NCI-H524 treated with DMSO at 0.1 percent for 48 hours (cell line): ENCODE data around the gene PSME2.
A peak's percentile ranks its signal among the peaks of the same experiment; 100 is the strongest.

Experiments used
- DNase-seq: peaks from one replicate; lab custom pipeline; 2025; lab: John Stamatoyannopoulos, UW

The PSME2 gene

DNA sequence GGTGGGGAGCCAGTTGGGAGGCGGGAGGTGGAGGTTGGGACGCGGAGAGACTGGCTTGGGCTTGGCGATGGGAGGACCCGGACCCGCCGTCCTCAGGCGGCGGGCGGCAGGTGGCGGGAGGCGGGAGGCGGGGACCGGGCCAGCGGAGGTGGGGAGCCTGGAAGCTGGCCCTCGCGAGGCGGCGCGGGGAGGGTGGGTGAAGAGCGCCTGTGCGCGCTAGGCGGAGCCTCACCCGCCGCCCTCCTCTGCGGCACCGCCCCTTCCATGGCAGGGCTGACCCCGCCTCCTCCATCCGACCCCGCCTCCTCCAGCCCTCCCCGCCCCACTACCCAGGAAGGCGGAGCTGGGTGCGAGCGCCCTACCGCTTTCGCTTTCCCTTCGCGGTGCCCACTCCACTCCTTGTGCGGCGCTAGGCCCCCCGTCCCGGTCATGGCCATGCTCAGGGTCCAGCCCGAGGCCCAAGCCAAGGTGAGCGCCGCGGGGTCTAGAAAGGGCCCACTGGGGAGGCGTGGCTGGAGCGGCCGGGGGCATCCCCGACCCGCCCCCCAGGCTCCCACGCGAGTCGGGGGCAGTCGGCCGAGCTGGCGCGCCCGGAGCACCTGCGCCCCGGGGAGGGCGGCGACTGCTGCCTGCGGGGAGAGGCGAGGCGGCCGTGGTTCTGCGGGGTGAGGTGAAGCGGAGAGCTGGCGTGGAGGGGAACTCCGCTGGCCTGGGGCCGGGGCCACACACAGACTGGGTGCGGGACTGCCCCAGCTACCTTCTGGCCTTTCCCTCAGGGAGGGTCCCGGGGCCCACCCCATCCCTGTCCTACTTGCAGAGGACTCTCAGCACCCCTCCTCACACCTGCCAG, 10.4 kb downstream of the PSME2 start, which contains the start of gene PSME1:
Gene PSME1, plus strand, starts transcription at position 361 of the 850 bp plus-strand sequence. Its CDS starts 69 bp downstream, at position 430.
- peak; percentile 73 for DNase-seq

GRCh38 chr14:24135584-24135833, 10.9 kb downstream of the PSME2 start:
- no peak for DNase-seq

DNA sequence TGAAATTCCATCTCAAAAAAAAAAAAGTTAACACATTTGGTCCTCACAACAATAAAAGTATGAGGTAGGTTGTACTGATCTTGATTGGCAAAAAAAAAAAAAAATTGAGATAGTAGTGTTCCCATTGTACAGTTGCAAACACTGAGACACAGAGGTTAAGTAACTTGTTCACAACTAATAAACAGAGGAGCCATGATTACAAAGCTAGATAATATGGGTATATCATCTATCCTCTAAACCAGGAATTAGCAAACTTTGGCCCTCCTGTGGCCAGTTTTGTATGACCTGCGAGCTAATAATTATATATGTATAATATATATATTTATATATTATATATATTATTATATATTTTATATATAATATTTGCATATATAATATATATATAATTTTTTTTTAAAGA, 12.7 kb downstream of the PSME2 start:
- no peak for DNase-seq

GRCh38 chr14:24132976-24133375, 13.4 kb downstream of the PSME2 start:
- DNase-seq = no peak

- no peak for DNase-seq
Measured at GRCh38 chr14:24132061-24132685, 14.2 kb downstream of the PSME2 start.

DNA sequence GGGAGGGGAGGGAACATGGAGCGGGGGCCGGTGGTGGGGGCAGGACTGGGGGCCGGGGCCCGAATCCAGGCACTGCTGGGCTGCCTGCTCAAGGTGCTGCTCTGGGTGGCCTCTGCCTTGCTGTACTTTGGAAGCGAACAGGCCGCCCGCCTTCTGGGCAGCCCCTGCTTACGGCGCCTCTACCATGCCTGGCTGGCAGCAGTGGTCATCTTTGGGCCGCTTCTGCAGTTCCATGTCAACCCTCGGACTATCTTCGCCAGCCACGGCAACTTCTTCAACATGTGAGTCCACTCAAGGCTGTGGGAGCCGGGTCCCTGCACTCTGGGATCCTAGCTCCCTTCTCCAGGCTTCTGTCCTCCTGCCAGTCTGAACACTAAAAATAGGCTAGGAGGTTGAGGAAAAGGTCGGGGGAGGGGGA, 14.9 kb downstream of the PSME2 start:
- DNase-seq = no peak

GRCh38 chr14:24130717-24131548, 15.5 kb downstream of the PSME2 start:
- DNase-seq = no peak

DNA sequence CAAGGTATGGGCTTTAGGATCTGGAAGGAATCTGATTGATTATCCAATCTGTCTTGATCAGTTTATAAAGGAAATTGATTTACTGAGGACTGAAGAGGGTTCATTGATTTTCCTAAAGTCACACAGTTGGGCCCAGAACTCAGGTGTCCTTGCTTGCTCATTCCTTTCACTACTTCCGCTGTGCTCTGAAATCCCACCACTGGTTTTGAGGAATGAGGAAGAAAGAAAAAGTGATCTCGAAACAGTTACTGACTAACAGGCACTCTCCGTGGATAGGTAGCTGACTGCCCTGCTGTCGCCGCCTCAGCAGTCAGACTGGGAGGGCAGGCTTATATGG, 16.1 kb downstream of the PSME2 start, which contains the start of gene FITM1:
Gene FITM1, plus strand, starts transcription at position 280 of the 337 bp plus-strand sequence. CDS start 905 bp downstream, outside the sequence.
- DNase-seq = no peak

DNA sequence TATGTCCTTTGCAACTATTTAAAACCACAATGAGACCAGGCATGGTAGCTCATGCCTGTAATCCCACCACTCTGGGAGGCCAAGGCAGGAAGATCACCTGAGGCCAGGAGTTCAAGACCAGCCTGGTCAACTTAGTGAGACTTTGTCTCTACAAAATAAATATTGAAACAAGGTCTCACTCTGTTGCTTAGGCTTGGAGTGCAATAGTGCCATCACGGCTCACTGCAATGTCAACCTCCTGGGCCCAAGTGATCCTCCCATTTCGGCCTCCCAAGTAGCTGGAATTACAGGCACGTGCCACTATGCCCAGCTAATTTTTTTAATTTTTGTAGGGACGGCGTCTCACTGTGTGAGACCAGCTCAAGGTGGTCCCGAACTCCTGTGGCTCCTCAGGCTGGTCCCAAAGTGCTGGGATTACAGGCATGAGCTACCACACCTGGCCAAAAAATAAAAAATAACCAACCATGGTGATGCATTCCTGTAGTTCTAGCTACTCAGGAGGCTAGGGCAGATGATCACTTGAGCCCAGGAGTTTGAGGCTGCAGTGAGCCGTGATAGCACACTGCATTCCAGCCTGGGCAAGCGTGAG, 16.9 kb downstream of the PSME2 start:
- no peak for DNase-seq

GRCh38 chr14:24127673-24128072, 18.7 kb downstream of the PSME2 start:
- DNase-seq = no peak

GRCh38 chr14:24126939-24127338, 19.5 kb downstream of the PSME2 start:
- DNase-seq = no peak

- DNase-seq = no peak
Measured at GRCh38 chr14:24123424-24124417, 22.7 kb downstream of the PSME2 start.

GRCh38 chr14:24122898-24123297, 23.5 kb downstream of the PSME2 start:
- no peak for DNase-seq

DNA sequence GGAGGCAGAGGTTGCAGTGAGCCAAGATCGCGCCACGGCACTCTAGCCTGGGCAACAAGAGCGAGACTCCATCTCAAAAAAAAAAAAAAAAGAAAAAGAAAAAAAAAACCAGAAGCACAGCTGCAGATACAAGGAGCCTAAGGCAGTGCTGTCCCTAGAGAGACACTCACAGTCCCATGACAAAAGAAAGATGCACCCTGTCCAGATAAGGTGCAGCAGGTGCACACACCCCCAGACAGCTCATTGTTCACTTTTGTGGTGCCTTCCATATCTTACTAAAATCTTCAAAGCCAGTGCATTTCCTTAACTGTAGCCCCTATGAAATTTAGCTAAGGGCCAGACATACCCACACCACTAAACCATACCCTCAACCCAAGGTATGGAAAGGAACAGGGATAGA, 24.0 kb downstream of the PSME2 start:
- no peak for DNase-seq

DNA sequence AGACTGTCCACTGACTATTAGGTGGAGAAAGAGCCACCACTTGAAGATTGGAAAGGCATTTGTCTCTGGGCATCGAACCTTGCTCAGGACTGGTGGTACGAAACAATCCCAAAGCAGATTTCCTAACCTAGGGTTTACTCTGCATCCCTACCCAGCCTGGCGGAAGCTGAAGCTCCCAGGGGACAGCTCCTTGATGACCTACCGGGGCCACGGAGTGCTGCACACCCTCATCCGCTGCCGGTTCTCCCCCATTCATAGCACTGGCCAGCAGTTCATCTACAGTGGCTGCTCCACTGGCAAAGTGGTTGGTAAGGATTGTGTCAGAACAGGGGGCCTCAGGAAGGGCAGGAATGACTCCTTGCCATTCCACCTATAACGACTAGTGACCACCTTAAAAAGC, 25.2 kb downstream of the PSME2 start:
- no peak for DNase-seq

GRCh38 chr14:24119691-24120090, 26.7 kb downstream of the PSME2 start:
- no peak for DNase-seq

- no peak for DNase-seq
Measured at GRCh38 chr14:24117179-24117578, 29.2 kb downstream of the PSME2 start.

DNA sequence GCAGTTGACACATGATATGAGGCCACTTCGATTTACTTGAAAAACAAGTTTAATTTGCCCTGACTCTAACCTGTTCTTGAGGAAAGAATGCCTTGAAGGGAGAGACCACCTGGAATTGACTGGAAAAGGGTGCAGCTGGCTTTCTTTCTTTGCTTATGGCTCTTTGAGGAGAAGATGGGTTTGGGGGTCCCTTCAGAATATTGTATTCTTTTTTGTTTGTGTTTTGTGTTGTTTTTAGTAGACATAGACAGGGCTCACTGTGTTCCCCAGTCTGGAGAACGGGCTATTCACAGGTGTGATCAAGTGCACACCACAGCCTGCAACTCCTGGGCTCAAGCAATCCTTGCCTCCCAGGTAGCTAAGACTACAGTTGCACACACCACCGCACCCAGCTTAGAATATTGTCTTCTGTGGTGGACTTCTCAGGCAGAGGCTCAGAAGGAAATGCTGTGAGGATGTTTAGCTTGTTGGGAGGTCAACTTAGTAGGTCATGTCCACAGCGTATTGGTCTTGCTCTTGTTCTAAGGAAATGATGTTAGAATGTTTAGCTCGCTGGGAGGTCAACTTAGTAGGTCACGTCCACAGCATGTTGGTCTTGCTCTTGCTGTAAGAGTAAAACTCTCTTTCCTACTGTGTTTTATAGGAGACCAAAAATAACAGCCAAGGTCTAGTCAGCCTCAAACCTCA, 30.1 kb downstream of the PSME2 start:
- no peak for DNase-seq

DNA sequence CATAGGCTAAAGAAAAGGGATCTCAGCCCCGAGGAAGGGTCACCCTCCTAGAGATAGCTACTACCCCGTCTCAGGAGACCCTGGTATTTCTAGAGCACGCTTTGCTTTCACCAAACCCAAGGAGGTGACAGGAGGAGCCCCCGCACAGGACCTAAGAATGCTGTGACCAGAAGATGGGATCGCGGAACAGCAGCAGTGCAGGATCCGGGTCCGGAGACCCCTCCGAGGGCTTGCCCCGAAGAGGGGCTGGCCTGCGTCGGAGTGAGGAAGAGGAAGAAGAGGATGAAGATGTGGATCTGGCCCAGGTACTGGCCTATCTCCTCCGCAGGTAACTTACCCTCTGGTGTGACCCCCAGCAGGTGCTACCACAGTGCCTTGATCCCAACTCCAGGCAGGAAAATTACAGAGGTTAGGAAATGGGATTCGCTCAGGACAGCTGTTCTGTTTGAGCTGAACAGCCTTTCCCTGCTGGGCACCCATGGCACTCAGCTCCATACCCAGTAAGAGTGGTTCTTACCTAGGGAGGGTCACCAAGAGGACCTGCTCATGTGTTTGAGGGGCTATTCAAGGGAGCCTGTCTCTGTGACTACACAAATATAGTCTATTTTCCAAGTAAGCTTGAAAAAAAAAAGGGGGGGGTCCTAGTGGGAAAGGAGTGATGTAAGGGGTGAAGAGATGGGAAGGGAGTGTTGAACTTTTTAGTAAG, 30.8 kb downstream of the PSME2 start:
- no peak for DNase-seq
